Lung microvascular endothelial cell (primary cell): ENCODE results near the gene TMIGD1. TPM values are rescaled to one million over a fixed set of nuclear protein-coding genes. Genes with fewer than 3 reads are reported as not detected.

ENCODE experiments used
- DNase-seq, 2 donors: peaks; one replicate each; pipeline versions ENCODE4 v3.0.0 to v3.0.0-alpha.2; 2010; ENCODE audit warnings: low read depth in 2 of 2
- total RNA-seq: library from RNA; depleted of rRNA; stranded (reverse); fragments of >200 nt; gene quantifications from 2 replicates; pipeline ENCODE4 v1.2.1, GENCODE V29; 2014

The TMIGD1 gene
- total RNA-seq, 1 donor from 2014 or later = not detected

DNA sequence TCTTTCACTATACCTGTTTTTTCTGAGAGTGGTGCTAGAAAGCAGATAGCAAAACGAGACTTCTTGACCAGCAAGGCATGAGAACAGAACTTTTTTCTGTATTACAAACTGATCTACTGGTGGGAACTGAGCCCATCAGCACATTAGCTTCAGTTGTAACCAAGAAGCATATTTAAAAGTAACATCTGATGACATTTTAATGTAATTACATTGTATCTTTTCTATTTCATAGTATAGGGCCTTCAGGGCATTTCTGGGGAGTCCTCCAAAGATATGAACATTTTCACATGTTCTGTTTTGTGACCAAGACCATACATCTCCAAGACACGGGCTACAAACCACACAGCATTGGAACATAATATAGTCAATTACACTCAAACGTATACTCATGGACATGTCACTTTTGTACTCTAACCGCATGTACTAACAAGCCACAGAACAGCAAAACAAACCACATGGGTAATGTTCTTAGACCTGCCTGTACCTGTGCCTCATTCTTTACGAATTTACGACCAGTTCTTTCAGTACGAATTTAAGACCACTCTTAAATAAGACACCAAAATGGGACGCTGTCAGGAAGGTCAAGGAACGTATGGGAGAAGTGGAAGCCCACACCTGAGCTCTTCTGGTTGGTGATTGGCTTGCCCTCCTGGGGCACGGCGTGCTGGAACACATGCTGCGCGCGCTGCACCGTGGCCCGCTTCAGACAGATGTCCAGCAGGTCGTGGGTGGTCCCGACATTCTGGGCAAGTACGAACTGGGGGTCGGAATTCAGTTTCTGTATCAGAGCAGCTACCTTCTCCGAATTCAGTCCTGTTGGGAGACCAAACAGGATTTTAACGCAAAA lies 42.9 kb downstream of the TMIGD1 start:
- DNase-seq = peak; percentile 45 to 59

DNA sequence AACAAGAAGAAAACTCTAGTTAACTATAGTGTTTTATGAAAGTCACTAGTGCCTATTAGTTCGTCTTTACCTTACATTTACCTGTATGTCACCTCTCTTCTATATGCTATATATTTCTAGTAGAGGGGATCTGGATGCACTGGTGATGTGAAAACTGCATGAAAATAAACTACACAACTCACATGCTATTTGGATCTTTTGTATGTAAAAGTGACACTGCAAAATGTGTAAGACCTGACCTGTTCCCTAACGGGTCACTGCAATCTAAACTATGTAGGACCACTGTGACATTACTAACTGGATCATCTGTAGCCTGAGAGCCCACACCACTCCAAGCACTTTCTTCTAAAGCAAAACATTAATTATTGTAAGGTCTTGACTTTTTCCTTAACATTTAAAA lies 43.8 kb downstream of the TMIGD1 start:
- no peak for DNase-seq

DNA sequence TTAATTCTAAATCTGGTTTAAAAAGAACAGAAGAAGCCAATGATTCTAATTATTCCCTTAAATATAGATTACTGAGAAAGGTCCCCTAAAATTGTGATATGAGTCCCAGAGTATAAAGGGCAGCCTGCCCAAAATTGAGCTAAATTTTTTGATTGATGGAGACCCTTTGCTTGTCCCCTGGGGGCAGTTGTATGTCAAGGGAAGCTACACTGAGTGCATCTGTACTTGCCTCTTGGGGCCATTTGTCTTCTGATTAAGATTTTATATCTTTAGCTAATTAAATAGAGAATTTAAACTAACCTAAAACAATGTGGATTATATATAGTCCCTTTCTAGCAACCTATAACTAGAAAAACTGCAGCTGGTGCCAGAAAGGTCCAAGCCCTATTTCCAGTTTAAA lies 54.7 kb downstream of the TMIGD1 start:
- no peak for DNase-seq

DNA sequence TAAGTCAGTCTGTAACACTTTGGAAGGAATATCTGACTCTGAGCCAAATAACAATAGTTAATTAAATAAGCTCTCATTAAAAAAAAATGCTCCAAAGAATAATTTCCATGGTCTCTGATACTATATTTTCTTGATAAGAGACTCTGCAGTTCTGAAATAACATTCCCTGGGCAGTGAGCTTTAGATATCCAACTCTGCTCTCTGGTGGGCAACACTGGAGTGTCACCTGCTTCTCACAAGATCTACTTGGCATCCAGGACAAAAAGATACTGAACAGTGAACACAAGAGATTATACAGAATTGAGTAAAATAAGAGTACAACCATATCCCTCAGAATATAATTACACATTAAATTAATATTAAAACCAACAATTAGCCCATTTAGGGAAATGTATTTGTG lies 55.8 kb downstream of the TMIGD1 start:
- peak; percentile 72 to 87 for DNase-seq

DNA sequence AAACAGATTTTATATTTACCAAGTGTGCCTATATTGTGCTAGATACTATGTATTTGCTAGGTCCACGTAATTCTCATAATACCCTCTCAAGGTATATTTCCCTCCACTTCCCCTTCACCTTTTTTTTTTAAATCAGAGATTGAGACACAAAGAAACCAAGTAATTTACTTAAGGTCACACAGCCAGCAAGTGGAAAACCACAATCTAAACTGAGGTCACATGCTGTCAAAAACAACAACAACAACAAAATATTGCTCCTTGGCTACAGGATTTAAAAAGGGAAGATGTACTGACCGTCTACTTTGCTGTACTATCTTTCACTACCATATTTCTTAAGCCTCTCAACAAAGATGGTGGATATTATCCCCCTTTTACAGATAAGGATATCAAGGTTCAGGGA lies 57.9 kb downstream of the TMIGD1 start:
- DNase-seq = no peak

DNA sequence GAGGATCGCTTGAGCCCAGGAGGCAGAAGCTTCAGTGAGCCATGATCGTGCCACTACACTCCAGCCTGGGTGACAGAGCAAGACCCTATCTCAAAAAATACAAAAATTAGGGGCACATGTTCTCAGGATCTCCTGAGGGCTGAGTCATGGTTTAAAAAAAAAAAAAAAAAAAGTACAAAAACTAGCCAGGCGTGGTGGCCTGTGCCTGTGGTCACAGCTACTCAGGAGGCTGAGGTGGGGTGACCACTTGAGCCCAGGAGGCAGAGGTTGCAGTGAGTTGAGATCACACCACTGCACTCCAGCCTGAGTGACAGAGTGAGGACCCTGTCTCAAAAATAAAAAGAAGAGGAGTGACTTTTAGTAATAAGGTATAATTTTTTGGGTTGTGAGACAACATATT lies 59.0 kb downstream of the TMIGD1 start:
- DNase-seq = no peak

DNA sequence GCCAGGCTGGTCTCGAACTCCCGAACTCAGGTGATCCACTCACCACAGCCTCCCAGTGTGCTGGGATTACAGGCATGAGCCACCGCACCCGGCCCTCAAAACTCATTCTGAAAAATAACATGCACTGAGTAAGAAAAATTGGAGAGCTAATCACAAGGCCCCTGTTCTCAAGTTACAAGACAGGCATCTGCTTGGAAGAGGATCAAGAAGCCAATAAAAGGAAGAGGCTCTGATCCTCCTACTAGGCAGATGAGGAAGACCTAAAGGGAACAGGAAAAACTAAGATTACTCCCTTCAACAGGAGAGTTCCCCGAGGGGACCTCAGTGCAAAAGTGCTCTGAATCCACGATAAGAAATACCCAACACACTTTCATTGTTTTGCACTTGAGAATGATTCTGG lies 60.5 kb downstream of the TMIGD1 start:
- no peak for DNase-seq

DNA sequence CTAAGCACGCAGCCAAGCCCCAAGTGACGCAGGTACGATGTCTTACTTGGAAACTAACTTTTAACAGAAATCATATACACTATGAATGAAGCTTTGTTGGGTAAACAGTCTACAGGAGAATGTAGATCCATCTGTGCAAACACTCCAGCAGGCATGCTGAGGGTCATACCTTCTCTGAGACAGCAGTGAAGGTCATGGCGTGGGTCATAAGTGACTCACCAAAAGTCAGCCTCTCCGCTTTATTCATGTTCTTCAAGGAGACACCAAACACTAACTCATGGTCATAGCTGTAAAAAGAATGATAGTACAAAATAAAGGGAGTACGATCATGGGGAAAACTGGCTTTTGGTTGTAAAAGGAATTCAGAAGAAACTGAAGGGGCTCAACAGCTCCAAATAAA lies 62.8 kb downstream of the TMIGD1 start:
- peak in 1 of 2 donors; percentile 61 for DNase-seq

DNA sequence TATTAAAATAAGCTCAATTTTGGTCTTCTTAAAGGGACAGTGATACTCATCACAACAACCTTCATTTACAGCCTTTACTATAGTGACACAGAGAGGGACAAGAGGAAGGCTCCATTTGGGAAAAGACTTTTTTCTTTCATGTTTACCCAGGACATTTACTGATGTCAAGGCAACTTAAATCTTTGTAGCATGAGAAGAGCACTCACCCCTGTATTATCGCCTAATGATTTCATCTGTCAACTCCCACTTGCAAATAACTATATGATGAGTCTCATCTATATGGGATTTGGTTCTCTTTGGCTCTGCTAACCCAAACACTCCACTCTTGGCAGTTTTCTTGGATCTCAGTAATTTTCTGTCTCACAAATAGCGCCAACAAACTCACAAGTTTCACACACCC lies 66.2 kb downstream of the TMIGD1 start:
- no peak for DNase-seq

Other genes starting within 250 kb of the TMIGD1 start
- gene NSRP1, start 217.2 kb downstream of the TMIGD1 start, total RNA-seq = 6.5 and 12.5 TPM in 2 replicates
- 2.6 and 5.0 TPM in 2 replicates for gene SLC6A4, start 98.4 kb downstream of the TMIGD1 start, total RNA-seq
- 33.1 and 41.2 TPM in 2 replicates for gene BLMH, start 42.1 kb downstream of the TMIGD1 start, total RNA-seq
- 151 and 164 TPM in 2 replicates for gene CPD, start 44.9 kb upstream of the TMIGD1 start, total RNA-seq
- 16.3 and 24.4 TPM in 2 replicates for gene GOSR1, start 143.4 kb upstream of the TMIGD1 start, total RNA-seq